ENCODE data around the gene LNX1.

- TF ChIP-seq CTCF (IDR thresholded peaks at IDR 0.05; ENCODE audit: insufficient read depth, low read depth, low read length) (no peak), EZH2 (IDR thresholded peaks at IDR 0.05; ENCODE audit: insufficient read depth, low read length) (no peak)
These were observed 89.2 kb downstream of the LNX1 start for GRCh38 chr4:53502094-53502493.
